Fibroblast of mammary gland (primary cell): ENCODE data around the gene PALLD.

Source experiments
- DNase-seq: peaks from one replicate; pipeline ENCODE4 v3.0.0-alpha.2; 2010; ENCODE audit warnings: low read depth
- H3K4me3 ChIP-seq: 2 replicates; pipeline ENCODE4 v1.5.1; 2011; ENCODE audit warnings: low read depth, mild to moderate bottlenecking, low read length, moderate library complexity; ENCODE audit not compliant: control insufficient read depth
- TF ChIP-seq, protein P1 (sequence below): conservative IDR thresholded peaks from 2 replicates; pipeline ENCODE4 v1.5.1; 2011; ENCODE audit warnings: low read depth, low read length, inconsistent platforms; ENCODE audit not compliant: control insufficient read depth, insufficient read depth

The PALLD gene

DNA sequence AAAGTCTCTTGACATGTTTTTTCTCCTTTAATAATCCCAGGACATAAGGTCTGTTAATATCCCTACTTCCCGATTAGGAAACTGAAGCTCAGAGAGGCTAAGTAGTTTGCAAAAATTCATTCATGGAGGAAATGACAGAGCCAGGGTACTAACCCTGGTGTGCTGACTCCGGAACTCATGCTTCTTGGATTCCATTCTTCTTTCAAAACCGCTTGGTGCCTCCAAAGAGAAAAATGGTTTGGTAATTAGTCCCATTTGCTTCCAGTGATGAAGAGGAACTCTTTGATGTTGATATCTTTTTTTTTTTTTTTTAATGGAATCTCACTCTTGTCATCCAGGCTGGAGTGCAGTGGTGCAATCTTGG, 146.9 kb downstream of the PALLD start:
- TF ChIP-seq, protein P1, sequence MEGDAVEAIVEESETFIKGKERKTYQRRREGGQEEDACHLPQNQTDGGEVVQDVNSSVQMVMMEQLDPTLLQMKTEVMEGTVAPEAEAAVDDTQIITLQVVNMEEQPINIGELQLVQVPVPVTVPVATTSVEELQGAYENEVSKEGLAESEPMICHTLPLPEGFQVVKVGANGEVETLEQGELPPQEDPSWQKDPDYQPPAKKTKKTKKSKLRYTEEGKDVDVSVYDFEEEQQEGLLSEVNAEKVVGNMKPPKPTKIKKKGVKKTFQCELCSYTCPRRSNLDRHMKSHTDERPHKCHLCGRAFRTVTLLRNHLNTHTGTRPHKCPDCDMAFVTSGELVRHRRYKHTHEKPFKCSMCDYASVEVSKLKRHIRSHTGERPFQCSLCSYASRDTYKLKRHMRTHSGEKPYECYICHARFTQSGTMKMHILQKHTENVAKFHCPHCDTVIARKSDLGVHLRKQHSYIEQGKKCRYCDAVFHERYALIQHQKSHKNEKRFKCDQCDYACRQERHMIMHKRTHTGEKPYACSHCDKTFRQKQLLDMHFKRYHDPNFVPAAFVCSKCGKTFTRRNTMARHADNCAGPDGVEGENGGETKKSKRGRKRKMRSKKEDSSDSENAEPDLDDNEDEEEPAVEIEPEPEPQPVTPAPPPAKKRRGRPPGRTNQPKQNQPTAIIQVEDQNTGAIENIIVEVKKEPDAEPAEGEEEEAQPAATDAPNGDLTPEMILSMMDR: no peak
- no peak for DNase-seq
- no peak overlapping the region for H3K4me3 ChIP-seq

DNA sequence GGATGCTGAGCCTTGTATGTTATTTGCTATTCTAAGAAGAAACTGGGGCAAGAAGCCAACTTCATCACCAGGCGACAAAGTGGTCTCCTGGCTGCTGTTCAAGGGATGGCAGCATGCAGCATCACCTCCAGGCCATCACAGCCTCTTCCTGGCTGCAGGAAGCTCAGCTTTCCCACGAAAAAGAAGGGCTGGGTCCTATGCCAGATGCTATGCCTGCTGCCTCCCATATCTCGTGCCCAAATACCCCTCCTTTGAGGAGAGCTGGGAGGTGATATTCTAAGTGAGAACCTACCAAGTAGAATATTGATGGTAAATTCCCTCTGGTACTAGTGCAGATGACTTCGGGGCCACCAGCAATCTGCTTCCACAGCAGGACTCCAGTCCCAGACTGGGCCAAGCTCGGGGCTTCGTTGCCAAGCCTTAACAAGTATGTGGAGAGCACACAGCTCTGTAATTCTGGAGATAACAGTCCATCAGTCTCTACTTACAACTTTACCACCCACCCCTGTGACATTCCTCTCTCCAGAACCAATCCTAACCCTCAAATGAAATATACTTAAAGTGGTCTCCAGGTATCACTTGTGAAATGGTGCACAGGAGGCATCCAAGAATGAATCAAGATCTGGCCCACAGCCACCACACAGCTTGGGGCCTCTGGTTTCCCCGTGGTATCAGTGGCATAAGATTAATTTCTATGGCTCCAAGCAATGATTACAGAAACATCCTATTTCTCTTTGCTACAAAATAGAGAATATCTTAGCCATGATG, 149.3 kb downstream of the PALLD start:
- H3K4me3 ChIP-seq: no peak overlapping the region
- TF ChIP-seq, protein P1: no peak
- DNase-seq: no peak

DNA sequence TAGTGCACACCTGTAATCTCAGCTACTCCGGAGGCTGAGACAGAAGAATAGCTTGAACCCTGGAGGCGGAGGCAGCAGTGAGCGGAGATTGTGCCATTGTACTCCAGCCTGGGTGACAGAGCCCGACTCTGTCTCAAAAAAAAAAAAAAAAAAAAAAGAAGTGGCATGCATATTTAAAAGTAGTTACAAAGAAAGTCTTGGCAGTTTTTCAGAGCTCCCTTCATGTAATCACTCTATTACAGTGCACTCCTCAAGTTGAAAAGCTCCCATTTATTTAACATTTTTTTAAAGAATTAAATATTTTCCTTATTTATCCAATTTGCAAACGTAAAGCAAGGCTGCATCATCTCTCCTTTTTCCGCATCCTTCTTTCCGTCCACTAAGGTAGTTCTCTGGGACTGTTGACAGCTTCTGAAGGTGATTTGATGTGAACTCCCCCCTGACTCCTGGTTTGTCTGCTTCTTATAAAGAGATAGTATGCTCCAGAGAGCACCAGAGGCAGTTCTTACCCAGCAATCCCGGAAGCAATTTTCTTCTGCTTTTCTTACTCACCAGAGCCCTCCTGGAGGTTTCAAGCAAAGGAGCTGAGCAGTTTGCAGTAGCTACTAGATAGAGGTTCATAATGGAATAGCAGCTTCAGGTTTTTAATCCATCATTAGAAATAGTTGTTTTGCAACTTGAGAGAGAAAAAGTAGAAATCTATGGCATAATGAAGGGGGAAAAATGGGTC, 151.0 kb downstream of the PALLD start:
- no peak overlapping the region for H3K4me3 ChIP-seq
- TF ChIP-seq, protein P1: no peak
- DNase-seq: no peak

DNA sequence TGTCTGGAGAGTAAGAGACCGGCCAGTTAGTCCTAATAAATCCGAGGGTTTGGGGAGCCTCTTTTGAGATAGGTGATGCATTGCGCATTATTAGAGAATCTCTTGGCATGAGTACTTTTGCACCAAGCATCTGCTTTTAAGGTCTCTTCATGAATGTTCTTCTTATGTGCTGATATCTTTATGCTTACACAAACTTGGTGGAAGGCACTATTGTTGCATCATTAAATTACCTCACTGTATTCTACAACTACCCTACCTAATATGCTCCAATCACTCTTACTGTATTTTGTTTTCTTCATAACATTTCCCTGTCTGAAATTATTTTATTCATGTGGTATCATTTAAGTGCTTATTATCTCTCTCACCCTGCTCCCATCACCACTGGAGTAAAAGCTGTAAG, 151.6 kb downstream of the PALLD start:
- H3K4me3 ChIP-seq: no peak overlapping the region
- TF ChIP-seq, protein P1: no peak
- no peak for DNase-seq

DNA sequence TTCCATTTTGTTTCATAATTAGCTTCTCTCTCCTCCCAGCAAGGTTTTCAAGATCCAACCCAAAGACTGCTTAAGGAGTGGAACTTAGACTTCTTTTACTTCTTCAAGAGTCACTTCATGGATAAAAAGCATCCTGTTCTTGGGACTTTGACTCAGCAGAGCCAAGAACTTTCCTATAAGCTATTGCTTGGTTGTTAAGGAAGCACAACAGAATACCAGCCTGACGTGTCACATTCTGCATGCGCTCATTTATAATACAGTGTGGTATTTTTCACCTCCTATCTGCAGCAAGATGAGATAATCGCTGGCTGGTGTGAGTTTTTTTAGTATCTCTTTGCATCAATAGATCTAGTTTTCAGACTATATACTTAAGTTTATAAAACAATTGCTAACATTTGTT, 152.1 kb downstream of the PALLD start:
- peak; percentile 64 for DNase-seq
- TF ChIP-seq, protein P1: no peak
- H3K4me3 ChIP-seq: no peak overlapping the region

DNA sequence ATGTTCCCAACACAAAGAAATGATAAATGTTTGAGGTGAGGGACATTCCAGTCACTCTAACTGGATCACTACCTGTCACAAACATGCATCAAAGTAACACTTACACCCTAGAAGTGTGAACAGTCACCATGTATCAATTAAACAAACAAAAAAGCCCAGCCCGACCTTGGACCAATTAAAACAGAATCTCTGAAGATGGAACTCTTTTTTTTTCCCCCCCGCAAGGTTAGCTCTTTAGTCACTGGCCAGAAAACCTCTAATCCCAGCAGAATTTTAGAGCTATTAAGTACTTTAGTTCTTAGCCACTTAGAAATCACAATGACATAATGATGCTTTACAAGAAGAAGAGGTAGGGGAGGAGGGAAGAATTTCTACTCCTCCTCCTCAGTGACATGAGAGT, 154.5 kb downstream of the PALLD start:
- no peak overlapping the region for H3K4me3 ChIP-seq
- TF ChIP-seq, protein P1: no peak
- DNase-seq: no peak
